Measurements from ENCODE around the gene ELMO1.
A peak's percentile ranks its signal among the peaks of the same experiment; 100 is the strongest.

ELMO1 gene

GRCh38 chr7:37365405-37365804, 83.3 kb downstream of the ELMO1 start:
- DNase-seq = no peak

- no peak for DNase-seq
Measured at GRCh38 chr7:37364856-37365255, 83.8 kb downstream of the ELMO1 start.

- DNase-seq = no peak
Measured at GRCh38 chr7:37363536-37364491, 84.8 kb downstream of the ELMO1 start.

GRCh38 chr7:37362802-37363201, 85.9 kb downstream of the ELMO1 start:
- DNase-seq = no peak

GRCh38 chr7:37360484-37360883, 88.2 kb downstream of the ELMO1 start:
- no peak for DNase-seq

- DNase-seq = no peak
Measured at GRCh38 chr7:37359662-37360444, 88.8 kb downstream of the ELMO1 start.

GRCh38 chr7:37359180-37359579, 89.5 kb downstream of the ELMO1 start:
- no peak for DNase-seq

- DNase-seq = no peak
Measured at GRCh38 chr7:37357637-37357996, 91.0 kb downstream of the ELMO1 start.

GRCh38 chr7:37356911-37357636, 91.6 kb downstream of the ELMO1 start:
- no peak for DNase-seq

GRCh38 chr7:37354656-37355131, 94.0 kb downstream of the ELMO1 start:
- DNase-seq = peak; percentile 76

- no peak for DNase-seq
Measured at GRCh38 chr7:37353949-37354655, 94.6 kb downstream of the ELMO1 start.

- peak; percentile 67 for DNase-seq
Measured at GRCh38 chr7:37352974-37353948, 95.4 kb downstream of the ELMO1 start.

- no peak for DNase-seq
Measured at GRCh38 chr7:37352251-37352880, 96.3 kb downstream of the ELMO1 start.

GRCh38 chr7:37351716-37352115, 96.9 kb downstream of the ELMO1 start:
- DNase-seq = no peak

- DNase-seq = no peak
Measured at GRCh38 chr7:37349979-37350590, 98.6 kb downstream of the ELMO1 start.

GRCh38 chr7:37348982-37349381, 99.7 kb downstream of the ELMO1 start:
- no peak for DNase-seq

GRCh38 chr7:37346761-37347160, 101.9 kb downstream of the ELMO1 start:
- no peak for DNase-seq

GRCh38 chr7:37344886-37345579, 103.6 kb downstream of the ELMO1 start:
- no peak for DNase-seq

GRCh38 chr7:37342688-37343471, 105.8 kb downstream of the ELMO1 start:
- DNase-seq = peak; percentile 73

Measured in suppressor macrophage treated with lipopolysaccharide for 4 hours (primary cell).